ENCODE results near the gene ETV6. TPM values are rescaled to one million over a fixed set of nuclear protein-coding genes. Genes with fewer than 3 reads are reported as not detected.

ETV6 gene
- total RNA-seq, 1 experiment from 2014 or later = 89.1 TPM

DNA sequence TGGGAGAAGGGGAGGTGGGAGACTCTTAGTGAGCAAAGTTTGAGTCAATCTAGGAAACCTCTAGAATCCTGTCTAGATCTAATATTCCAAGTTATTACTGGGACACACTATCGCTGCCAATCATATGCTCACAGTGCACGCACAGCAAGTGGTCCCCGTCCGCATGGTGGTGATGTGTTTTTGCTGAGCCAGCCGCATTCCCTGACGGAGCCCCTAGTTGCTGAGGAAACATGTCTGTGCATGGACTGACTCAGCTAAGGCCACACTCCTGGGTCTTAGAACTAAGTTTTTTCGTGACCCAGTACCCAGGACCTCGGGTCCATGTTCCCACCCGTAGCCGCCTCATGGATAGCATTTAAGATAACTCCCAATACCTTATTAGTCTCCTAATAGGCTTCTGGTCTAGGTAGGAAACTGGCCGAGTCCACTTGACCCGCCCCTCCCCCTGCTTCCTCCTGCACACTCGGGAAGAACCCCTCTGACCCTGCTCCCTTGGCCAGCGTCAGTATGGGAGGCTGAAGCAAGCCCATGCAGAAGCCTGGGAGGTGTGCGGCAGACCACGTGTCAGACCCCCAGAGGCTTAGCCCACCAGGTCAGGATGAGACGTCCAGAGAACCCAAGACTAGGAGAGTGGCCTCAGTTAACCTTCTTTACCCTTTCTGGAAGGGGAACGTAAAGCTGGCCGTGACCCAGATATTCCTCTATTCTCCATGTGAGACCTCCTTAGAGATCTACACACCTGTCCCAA lies 200.5 kb downstream of the ETV6 start:
- no peak for TF ChIP-seq CTCF (IDR thresholded peaks at IDR 0.05; ENCODE audit: unreplicated experiment)
- CTCF ChIA-PET = no interaction called here
- Mint-ChIP-seq H3K9me3 (ENCODE audit: low read depth, unreplicated experiment) (no peaks in the 10 kb centered on the region), H3K36me3 (ENCODE audit: insufficient read depth, unreplicated experiment) (peaks cover 8% of the 10 kb centered on the region), H3K4me1 (ENCODE audit: low read depth, unreplicated experiment) (no peaks in the 10 kb centered on the region), H3K27ac (ENCODE audit: unreplicated experiment) (no peak overlapping the region), H3K27me3 (ENCODE audit: unreplicated experiment) (no peaks in the 10 kb centered on the region), H3K4me3 (ENCODE audit: low read depth, unreplicated experiment) (no peak overlapping the region)
- no peak for DNase-seq
- BruUV-seq (replicated peaks) = no TSS peak
- intact Hi-C loops (cut with micrococcal nuclease; ENCODE audit: unreplicated experiment) = no loop called here

DNA sequence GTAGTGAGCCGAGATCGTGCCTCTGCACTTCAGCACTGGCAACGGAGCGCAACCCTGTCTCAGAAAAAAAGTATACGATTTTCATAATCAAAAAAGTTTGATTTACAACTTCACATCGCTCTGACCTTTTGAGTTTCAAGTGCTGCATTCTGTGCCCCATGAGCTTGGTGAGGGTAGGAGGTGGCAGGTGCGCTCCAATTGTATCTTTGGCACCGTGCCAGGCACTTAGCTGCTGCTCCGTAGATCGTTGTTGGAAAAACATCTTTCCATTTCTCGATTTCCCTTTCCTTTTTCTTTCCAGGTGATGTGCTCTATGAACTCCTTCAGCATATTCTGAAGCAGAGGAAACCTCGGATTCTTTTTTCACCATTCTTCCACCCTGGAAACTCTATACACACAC lies 203.7 kb downstream of the ETV6 start:
- intact Hi-C loops (cut with micrococcal nuclease; ENCODE audit: unreplicated experiment) = no loop called here
- H3K27ac Mint-ChIP-seq (ENCODE audit: unreplicated experiment) = peak overlapping the region; percentile 56

GRCh38 chr12:11854011-11854499 lies 204.6 kb downstream of the ETV6 start:
- H3K27me3 Mint-ChIP-seq (ENCODE audit: unreplicated experiment) = no peaks in the 10 kb centered on the region
- intact Hi-C loops (cut with micrococcal nuclease; ENCODE audit: unreplicated experiment) = no loop called here
- TF ChIP-seq CTCF (IDR thresholded peaks at IDR 0.05; ENCODE audit: unreplicated experiment) = no peak
- H3K4me3 Mint-ChIP-seq (ENCODE audit: low read depth, unreplicated experiment) = no peak overlapping the region
- BruUV-seq (replicated peaks) = no TSS peak
- H3K4me1 Mint-ChIP-seq (ENCODE audit: low read depth, unreplicated experiment) = peaks cover 9% of the 10 kb centered on the region
- H3K27ac Mint-ChIP-seq (ENCODE audit: unreplicated experiment) = no peak overlapping the region
- H3K36me3 Mint-ChIP-seq (ENCODE audit: insufficient read depth, unreplicated experiment) = peaks cover 24% of the 10 kb centered on the region
- H3K9me3 Mint-ChIP-seq (ENCODE audit: low read depth, unreplicated experiment) = no peaks in the 10 kb centered on the region
- CTCF ChIA-PET = no interaction called here
- no peak for DNase-seq

More for the DNA sequence above, 203.7 kb downstream of the ETV6 start:
- no peak for TF ChIP-seq CTCF (IDR thresholded peaks at IDR 0.05; ENCODE audit: unreplicated experiment)
- no peak overlapping the region for H3K4me3 Mint-ChIP-seq (ENCODE audit: low read depth, unreplicated experiment)
- BruUV-seq (replicated peaks) = no TSS peak
- peaks cover 24% of the 10 kb centered on the region for H3K36me3 Mint-ChIP-seq (ENCODE audit: insufficient read depth, unreplicated experiment)
- peaks cover 9% of the 10 kb centered on the region for H3K4me1 Mint-ChIP-seq (ENCODE audit: low read depth, unreplicated experiment)
- CTCF ChIA-PET = interaction anchor here (0.7 kb wide), 1 partner anchor 44 kb away, joined by 3 read pairs; no protein-coding TSS in a partner anchor
- no peaks in the 10 kb centered on the region for H3K27me3 Mint-ChIP-seq (ENCODE audit: unreplicated experiment)
- H3K9me3 Mint-ChIP-seq (ENCODE audit: low read depth, unreplicated experiment) = no peaks in the 10 kb centered on the region
- no peak for DNase-seq

GRCh38 chr12:11855983-11856374 lies 206.5 kb downstream of the ETV6 start:
- intact Hi-C loops (cut with micrococcal nuclease; ENCODE audit: unreplicated experiment) = no loop called here
- Mint-ChIP-seq H3K36me3 (ENCODE audit: insufficient read depth, unreplicated experiment) (peaks cover 24% of the 10 kb centered on the region), H3K9me3 (ENCODE audit: low read depth, unreplicated experiment) (no peaks in the 10 kb centered on the region), H3K27me3 (ENCODE audit: unreplicated experiment) (no peaks in the 10 kb centered on the region), H3K4me3 (ENCODE audit: low read depth, unreplicated experiment) (no peak overlapping the region), H3K4me1 (ENCODE audit: low read depth, unreplicated experiment) (peaks cover 9% of the 10 kb centered on the region), H3K27ac (ENCODE audit: unreplicated experiment) (peak overlapping the region; percentile 13)
- no peak for DNase-seq
- no peak for TF ChIP-seq CTCF (IDR thresholded peaks at IDR 0.05; ENCODE audit: unreplicated experiment)
- CTCF ChIA-PET = no interaction called here
- no TSS peak for BruUV-seq (replicated peaks)

All from Calu3 (cell line).